GM21737 (cell line): ENCODE results near the gene TSGA10IP.

Experiments
- ATAC-seq: cut with Tn5 transposase; IDR thresholded peaks from one replicate; pipeline ENCODE4 v1.9.1; 2021; ENCODE audit warnings: mild to moderate bottlenecking, moderate library complexity; ENCODE audit not compliant: unreplicated experiment

Gene TSGA10IP

GRCh38 chr11:65917434-65918210 is 27.7 kb upstream of the TSGA10IP start:
- no peak for ATAC-seq

- ATAC-seq, result peak; percentile 47
Measured at GRCh38 chr11:65918211-65919140, 26.8 kb upstream of the TSGA10IP start, which contains the start of gene C11orf68. C11orf68 (minus strand) TSS chr11:65919062; CDS start chr11:65919031, 31 bp downstream.

GRCh38 chr11:65919141-65919572 is 26.1 kb upstream of the TSGA10IP start, which contains the start of gene DRAP1:
DRAP1 (plus strand) TSS chr11:65919426; CDS start chr11:65919502, 76 bp downstream.
- ATAC-seq, result peak; percentile 77

- peak; percentile 22 for ATAC-seq
Measured at GRCh38 chr11:65919573-65920371, 25.5 kb upstream of the TSGA10IP start.

GRCh38 chr11:65920372-65920802 is 24.9 kb upstream of the TSGA10IP start:
- ATAC-seq, result no peak

GRCh38 chr11:65921033-65921555 is 24.2 kb upstream of the TSGA10IP start:
- no peak for ATAC-seq

- no peak for ATAC-seq
Measured at GRCh38 chr11:65921876-65922275, 23.4 kb upstream of the TSGA10IP start.

GRCh38 chr11:65922565-65922964 is 22.7 kb upstream of the TSGA10IP start:
- ATAC-seq, result no peak

GRCh38 chr11:65925397-65925796 is 19.9 kb upstream of the TSGA10IP start:
- no peak for ATAC-seq

GRCh38 chr11:65927904-65928397 is 17.3 kb upstream of the TSGA10IP start:
- ATAC-seq, result peak; percentile 66

GRCh38 chr11:65928667-65929066 is 16.6 kb upstream of the TSGA10IP start:
- no peak for ATAC-seq

- no peak for ATAC-seq
Measured at GRCh38 chr11:65931773-65932557, 13.3 kb upstream of the TSGA10IP start.

GRCh38 chr11:65932558-65932919 is 12.7 kb upstream of the TSGA10IP start:
- no peak for ATAC-seq

- ATAC-seq, result no peak
Measured at GRCh38 chr11:65934014-65934413, 11.3 kb upstream of the TSGA10IP start.

- no peak for ATAC-seq
Measured at GRCh38 chr11:65937766-65938165, 7.5 kb upstream of the TSGA10IP start.

- ATAC-seq, result no peak
Measured at GRCh38 chr11:65941720-65942310, 3.5 kb upstream of the TSGA10IP start.

GRCh38 chr11:65942531-65942930 is 2.7 kb upstream of the TSGA10IP start:
- ATAC-seq, result no peak

- ATAC-seq, result no peak
Measured at GRCh38 chr11:65944191-65944590, 1.1 kb upstream of the TSGA10IP start.

- no peak for ATAC-seq
Measured at GRCh38 chr11:65944767-65945166, 513 bp upstream of the TSGA10IP start.
